ENCODE results near the gene GMDS.
"Not testable (repeated sequence)": the region's sequence is repeated elsewhere in the genome, so short reads cannot be mapped to it uniquely, and the experiment has no call there.

Gene GMDS

DNA sequence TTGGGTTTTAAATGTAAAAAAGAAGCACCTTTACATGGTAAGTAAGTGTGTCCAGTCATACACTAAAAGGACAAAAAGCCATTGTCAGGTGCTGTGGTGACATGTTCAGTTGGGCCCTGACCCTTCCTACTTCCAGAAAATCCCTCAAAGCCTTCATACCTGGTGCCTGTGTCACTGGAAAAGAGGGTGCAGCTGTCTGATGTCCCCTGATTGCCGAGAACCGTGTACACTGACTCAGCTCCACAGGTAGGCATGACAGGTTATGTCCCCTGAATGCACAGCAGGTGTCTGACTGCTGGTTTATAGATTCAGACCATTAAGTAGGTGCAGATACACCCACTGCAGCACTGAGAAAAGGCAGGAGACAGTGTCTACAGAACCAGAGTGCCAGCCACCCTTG is 536.6 kb downstream of the GMDS start:
- DNase-seq (ENCODE audit: low read depth) = no peak

- no peak for DNase-seq (ENCODE audit: low read depth)
Measured at GRCh38 chr6:1708122-1708521, 537.3 kb downstream of the GMDS start.

GRCh38 chr6:1705630-1706029 is 539.8 kb downstream of the GMDS start:
- DNase-seq (ENCODE audit: low read depth) = no peak

- DNase-seq (ENCODE audit: low read depth) = no peak
Measured at GRCh38 chr6:1705183-1705582, 540.2 kb downstream of the GMDS start.

DNA sequence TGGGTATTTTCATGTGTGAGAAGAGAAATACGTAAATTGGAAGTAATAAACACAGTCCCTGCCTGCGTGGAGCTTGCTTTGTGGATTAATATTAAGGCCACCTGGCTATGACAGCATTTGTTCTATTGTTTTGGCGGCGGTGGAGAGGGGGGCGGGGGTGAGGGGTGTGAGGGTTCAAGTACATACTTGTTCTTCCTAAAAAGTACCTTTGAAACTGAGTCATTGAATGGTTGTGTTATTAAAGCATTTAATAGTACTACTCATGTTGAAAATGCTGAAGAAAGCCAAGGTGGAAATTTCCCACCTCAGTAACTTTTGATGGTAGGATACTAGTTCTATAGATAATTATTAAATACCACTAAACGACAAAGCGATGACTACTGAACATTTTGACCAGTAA is 540.7 kb downstream of the GMDS start:
- no peak for DNase-seq (ENCODE audit: low read depth)

DNA sequence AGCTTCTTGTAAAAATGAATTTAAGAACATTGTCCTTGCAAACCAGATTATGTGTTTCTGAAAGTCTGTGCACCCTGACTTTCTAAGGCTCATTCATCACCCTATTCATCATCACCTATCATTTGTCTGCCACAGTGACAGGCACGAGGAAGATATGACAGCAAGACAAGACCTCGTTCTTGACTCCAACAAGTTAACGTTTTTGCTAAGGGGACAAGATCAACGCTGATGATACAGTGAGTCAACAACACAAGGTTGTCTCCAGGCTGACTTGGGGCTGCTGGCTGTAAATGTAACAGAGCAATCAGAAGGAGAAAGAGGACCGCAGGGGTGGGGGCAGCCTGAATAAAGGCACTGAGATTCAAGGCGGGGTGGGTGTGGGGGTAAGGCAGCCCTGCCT is 541.5 kb downstream of the GMDS start:
- DNase-seq (ENCODE audit: low read depth) = no peak

DNA sequence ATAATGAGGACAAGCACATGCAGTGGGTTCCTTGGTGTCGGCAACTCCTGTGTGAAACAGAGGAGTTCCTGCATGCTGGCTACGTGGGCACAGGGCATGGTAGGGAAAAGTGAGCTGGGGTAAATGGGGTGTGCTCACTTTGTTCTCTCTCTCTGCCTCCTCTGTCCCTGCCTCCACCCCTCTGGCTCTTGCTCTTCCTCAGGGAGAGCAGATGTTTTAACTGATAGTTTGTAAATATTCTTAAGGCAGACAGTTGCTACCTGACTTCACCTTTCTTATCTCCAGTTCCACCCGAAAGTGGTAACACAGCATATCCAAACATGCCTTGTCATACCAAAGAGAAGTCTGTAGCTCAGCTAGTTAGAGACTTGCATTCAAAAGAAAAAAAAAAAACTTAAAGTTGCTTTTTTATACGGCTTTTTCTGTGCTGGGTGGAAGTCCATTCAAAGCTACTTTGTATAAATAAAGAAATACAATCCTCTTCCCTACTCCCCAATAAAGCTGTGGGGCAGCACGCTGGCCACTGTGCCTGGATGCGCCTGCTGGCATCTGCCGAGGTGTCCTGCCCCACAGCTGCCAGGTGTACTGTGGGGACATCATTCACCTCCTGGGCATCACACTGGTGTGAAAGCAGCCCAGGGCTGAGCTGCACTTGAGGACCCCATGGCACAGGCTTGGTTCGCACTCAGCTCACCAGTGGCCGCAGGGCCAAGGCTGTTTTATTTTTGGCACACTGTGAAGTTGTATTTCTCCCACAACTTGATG is 542.1 kb downstream of the GMDS start:
- DNase-seq (ENCODE audit: low read depth) = no peak

DNA sequence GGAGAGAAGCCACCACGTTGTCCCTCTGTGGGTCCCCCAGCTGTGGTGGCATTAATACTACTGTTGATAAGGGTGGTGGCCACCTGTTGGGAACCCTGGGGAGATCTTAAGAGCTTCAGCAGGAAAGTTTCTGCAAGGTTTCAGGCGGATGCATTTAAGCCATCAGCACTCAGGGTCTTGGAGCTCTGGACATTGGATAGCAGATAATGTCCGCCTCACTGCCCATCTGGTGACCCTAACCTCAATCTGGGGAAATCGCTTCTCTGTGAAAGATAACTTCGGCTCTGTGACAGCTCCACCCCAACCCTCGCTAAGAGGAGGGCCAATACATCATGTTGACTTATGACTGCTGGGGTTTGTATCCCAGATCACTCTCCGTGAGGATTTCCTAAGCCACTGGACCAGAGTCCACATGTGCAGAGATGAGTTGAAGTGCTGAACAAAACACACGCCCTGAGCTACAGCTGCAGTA is 542.8 kb downstream of the GMDS start:
- no peak for DNase-seq (ENCODE audit: low read depth)

DNA sequence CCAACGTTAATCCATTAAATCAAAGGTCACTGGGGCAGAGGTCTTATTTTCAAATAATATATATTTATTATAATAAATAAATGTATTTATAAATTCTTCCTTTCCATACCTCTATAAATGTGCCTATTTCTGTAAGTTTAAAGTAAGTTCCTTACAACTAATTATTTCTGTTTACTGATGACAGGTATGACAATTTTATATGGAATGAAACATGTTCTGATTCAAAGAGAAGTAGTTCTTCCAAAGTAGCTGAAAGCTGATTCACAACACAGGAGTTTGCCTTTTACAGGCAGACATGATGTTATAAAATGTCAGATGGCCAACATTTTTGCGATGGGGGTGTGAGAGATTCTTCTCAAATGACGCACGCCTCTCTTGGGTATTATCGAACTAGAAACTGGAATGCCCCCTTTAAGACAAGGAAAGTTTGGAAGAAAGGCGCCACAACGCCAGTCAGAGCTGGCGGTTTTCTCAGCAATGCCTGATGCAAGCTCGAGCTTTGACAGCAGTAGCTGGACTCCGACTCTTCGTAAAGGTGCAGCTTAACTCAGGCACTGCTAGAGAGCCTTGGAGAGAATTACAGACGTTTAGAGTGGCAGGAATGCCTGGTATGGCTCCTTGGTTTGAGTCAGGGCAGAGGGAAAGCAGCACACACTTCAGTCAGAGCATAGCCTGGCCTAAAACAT is 543.6 kb downstream of the GMDS start:
- peak; percentile 37 for DNase-seq (ENCODE audit: low read depth)

- DNase-seq (ENCODE audit: low read depth) = no peak
Measured at GRCh38 chr6:1700278-1700967, 545.0 kb downstream of the GMDS start.

- DNase-seq (ENCODE audit: low read depth) = no peak
Measured at GRCh38 chr6:1698527-1698926, 546.9 kb downstream of the GMDS start.

GRCh38 chr6:1697688-1698351 is 547.6 kb downstream of the GMDS start:
- no peak for DNase-seq (ENCODE audit: low read depth)

DNA sequence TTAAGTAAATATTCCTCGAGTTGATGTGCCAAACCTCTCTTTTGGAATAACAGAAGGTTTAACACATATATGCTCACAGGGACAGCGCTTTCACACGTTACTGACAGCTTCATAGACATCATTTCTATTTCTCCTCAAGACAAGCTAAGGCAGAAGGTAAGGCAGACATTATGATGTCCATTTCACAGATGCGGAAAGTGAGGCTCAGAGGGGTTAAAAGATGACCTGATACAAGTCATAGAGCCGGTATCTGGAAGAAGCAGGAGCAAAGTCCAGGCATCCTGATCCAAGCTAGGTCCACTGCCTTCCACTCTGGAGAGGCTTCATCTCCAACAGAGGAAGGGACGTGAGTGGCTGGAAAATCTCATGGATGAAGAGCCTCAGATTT is 548.9 kb downstream of the GMDS start:
- no peak for DNase-seq (ENCODE audit: low read depth)

DNA sequence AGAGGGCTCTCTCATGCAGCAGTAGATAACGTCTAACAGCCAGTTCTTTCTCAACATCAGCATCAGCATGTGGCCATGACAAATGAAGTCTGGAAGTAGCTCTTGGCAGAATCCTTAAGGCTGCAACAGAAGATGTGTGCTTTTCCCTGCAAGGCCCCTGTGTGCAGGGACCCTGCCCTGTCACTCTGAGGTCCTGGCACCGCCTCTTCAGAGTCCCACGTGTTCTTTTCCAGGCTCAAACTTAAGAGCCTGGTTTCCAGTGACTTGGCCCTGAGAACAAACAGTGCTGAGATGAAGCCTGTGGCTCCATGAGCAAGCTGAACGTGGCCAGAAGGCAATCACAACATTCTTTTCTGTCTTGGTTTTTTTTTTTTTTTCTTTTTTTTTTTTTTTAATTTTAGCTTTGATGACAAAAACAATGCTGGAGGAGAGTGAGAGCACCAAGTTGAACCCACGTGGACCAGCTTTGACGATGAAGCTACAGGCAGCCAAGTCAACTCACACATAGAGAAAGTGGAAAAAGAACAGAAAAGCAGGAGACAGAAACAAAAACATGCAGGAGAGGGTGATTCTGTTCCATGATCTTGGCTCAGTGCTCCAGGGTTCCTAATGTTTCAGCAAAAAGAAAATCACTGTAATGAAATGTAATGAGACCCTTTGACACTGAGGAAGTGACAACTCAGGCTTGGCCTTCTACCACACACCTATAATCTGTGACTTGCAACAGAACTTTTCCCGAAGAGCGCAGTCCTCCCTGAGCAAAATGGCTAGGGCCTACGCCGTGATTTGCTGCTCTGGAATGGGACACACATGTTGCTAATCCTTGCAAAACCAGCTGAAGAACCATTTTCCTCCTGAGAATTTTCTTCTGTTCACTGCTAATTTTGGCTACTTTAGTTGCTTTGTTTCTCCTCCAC is 549.6 kb downstream of the GMDS start:
- no peak for DNase-seq (ENCODE audit: low read depth)

DNA sequence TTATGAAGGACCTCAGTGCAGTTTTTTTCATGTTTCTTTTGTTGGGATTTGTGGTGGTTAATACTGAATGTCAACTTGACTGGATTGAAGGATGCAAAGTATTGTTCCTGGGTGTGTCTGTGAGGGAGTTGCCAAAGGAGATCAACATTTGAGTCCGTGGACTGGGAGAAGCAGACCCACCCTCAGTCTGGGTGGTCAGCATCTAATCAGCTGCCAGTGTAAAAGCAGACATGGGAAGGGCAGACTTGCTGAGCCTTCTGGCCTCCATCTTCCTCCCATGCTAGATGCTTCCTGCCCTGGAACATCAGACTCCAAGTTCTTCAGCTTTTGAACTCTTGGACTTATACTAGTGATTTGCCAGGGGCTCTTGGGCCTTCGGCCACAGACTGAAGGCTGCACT is 553.6 kb downstream of the GMDS start:
- not testable (repeated sequence) for DNase-seq (ENCODE audit: low read depth)

DNA sequence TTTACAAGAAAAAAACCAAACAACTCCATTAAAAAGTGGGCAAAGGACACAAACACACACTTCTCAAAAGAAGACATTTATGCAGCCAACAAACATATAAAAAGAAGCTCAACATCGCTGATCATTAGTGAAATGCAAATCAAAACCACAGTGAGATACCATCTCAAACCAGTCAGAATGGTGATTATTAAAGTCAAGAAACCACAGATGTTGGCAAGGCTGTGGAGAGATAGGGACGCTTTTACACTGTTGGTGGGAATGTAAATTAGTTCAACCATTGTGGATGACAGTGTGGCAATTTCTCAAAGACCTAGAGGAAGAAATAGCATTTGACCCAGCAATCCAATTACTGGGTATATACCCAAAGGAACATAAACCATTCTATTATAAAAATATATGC is 554.7 kb downstream of the GMDS start:
- DNase-seq (ENCODE audit: low read depth) = not testable (repeated sequence)

DNA sequence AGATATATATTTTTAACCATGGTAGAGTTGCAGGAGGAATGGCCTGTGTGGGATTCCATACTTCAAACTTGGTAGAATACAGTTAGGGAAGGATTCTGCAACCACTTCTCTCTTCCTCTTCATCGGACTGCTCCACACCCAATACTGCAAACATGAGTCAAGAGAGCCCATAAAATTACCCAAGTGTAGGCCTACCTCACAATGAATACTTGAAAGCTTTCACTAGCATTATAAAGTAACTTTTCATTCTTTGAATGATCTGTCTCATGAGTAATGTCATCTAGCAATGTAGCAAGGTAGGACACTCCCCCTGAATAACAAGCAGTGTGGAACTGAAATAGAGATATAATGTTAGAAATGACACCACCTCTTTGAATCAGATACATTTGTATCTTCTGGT is 556.3 kb downstream of the GMDS start:
- DNase-seq (ENCODE audit: low read depth) = no peak

DNA sequence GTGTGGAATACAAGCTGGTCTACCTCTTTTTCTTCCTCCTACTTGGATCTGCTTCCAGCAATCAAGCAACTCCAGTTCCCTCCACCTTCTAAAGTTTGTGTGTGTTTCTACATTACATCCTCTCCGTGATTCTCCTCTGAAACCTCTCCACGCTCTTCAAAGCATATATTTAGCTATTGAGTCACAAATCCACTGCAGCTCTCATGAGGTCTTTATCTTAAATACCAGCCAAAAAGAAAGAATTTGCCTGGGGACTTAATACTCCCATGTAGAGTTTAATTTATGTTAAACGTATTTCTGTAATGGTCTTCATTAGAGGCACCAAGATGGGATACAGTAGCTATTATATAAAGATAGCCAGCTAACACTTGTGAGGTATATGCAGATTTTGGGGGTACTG is 557.0 kb downstream of the GMDS start:
- no peak for DNase-seq (ENCODE audit: low read depth)

DNA sequence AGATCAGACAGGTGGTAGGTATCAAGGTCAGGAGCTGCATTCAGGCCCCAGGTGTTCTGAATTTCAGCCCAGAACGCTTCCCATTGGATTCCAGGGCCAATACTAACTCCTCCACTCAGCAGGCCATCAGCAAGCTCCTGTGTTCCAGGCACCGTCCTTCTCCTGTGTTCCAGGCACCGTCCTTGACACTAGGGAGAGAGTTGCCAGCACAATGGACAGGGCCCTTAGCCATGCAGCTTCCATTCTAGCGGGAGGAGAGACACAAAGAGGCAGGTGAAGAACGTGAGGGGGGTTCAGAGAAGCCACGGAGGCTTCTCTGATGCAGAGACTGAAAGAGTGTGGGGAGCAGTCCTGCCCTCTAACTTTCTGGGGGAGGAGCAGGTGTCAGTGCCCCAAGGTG is 558.0 kb downstream of the GMDS start:
- DNase-seq (ENCODE audit: low read depth) = no peak

- DNase-seq (ENCODE audit: low read depth) = peak; percentile 81
Measured at GRCh38 chr6:1686117-1687098, 559.0 kb downstream of the GMDS start.
